CD4-positive, alpha-beta T cell treated with Interleukin-4 for 1 hour (primary cell): Measurements from ENCODE around the gene TJAP1.
"Not testable (repeated sequence)": the region's sequence is repeated elsewhere in the genome, so short reads cannot be mapped to it uniquely, and the experiment has no call there.

Experiments used
- DNase-seq, 2 donors: peaks; one replicate each; pipeline ENCODE4 v3.0.0-alpha.2; 2020 to 2022

Gene TJAP1

DNA sequence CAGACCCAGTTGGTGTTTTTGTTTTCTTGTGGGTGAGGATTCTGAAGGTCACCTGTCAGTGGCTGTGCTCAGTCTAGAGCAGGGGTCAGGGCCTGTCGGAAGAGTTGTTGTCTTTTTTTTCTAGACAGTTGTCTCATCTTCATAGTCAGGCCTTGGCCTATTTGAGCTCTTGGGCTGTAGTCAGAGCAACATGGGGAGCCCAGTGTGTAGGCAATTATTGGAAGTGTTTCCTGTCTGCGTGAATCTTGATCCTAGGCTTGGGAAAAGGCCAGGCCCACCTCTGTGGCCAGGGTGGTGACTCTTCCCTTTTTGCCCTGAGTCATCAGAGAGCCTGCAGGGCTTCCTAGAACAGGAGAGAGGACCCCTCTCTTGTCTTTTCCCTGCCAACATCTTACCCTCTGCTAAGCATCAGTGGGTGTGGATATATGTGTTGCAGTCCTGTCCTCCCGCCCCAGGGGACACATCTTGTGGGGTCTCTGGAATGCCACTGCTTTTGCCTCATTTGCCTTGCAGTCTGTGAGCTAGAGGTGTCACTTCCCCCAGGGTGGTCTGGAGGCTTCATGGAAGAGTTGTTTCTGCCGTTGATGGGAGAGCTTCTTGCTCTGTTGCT is 11.4 kb downstream of the TJAP1 start:
- no peak for DNase-seq

DNA sequence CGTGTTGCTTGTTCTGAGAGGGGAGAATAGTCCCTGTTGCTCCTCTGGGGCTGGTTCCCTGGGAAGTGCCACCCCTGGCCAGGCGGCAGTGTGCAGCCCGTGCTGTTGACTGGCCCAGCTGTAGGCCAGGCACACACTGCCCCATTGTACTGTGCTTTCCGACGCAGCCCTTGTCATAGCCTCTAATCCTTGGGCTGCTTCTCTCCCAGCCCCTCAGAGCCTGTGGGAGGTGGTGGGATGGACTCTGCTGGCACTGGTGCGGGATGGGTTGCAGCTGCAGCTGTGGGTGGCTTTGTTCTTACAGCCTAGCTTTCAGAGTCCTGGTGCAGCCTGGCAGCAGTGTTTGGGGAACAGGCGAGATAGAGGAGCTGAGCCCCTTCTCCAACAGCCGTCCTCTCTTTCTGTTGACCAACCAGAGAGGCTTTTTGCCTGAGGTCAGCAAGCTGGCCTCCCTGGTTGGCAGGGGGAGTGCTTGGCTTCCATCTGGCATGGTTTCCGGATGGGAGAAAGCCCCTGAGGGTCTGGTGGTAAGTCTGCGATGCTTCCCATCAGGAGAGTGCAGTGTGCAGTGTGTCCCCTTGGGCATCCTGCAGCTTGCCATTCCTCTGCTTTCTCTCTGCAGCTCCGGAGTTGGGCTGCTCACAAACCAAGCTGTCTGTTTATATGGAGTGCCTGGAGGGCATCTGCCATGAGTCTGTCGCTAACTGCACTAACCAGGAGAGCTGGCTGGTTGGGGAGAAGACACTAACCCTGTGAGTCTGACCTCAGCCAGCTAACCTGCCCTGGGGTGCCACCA is 12.1 kb downstream of the TJAP1 start:
- DNase-seq: no peak

DNA sequence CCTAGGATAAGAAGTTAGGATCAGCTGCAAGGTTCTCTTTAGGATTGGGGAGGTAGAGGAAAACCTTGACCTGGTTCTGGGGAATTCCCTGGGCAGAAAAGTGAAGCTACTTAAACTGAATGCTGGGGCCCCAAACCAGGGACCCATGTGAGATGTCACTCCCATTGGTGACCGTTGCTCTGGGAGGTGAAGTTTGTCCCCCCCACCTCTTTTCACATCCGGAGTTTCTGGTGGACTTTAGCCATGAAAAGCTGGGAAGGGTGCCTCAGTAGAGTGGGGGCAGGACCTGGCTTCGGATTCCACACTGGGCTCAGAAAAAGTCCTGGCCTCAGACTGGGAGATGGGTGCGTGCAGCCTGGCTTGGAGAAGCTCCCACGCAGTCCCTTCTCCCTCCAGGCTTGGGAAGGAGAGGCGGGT is 13.2 kb downstream of the TJAP1 start:
- DNase-seq: no peak

DNA sequence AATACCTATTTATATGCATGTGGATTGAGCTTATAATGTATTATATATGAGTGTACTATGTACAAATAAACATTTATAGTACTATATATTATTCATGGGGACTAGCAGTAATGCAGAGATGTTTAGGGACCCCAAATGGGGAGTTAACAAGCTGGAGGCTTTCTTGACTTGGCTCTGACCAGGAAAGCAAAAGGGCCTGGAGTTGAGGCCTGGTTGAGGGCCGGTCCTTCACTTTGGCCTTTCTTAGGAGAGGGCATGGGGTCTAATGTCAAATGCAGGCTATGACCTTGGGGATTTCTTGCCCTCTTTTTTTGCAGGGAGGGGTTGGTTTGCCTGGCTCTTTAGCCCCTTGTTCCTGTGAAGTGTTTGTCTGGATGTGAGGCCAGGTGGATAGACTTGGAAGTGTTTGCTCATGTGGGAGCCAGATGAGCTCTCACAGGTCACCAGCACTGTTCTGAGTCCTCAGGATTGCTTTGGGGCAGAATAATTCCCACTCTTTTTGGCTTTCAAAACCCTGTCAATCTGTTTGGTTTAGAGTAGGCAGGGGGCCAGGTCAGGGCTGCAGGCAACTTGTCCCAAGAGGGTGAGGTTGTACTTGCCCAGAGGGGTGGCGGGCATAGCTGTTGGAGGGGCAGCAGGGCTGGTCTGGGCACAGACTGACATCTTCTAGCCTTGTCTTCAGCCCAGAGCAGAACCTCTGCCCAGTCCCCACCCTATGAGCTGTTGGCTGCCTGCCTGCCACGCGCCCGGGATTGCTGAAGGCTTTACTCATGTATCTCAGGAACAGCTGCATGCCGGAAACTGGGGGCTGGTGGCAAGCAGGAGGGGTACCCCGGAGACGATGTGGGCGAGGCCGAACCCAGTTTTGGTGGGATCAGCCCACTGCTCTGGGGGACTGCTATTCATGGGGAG is 14.6 kb downstream of the TJAP1 start:
- no peak for DNase-seq

DNA sequence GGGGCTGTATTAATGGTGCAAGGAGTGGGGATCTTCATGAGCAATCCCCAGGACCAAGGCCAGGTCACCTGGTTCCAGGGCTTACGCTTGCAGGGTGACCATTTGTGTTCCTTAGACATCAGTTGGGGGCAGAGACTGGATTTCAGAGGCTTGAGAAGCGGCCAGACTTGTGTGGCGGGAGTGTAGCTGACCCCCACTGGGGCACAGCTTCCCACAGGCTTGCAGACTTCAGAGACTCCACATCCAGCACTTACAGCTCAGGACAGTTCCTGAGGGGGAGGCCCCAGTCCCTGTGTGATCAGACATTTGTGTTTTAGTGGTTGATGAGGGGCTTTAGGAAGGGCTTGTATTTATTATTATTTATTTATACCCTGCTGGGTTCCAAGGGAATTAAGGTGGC is 15.3 kb downstream of the TJAP1 start:
- DNase-seq: no peak

DNA sequence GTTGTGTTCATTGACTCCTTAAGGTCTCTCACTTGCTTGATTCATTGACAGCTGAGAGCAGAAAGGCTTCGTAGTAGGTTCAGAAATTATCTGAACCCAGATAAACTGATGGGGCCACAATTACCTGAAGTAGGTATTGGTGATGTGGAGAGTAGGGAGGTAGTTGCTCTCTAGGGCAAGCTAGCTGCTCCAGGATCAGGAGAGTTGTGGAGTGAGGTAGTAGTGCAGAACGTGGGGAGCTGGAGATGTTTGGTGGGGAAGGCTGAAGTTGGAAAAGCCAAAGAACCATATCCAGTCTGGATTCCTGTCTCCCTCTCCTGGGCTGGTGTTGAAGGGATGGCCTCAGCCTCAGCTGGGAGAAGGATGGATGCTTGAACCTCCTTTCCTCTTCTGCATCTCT is 15.9 kb downstream of the TJAP1 start:
- no peak for DNase-seq

DNA sequence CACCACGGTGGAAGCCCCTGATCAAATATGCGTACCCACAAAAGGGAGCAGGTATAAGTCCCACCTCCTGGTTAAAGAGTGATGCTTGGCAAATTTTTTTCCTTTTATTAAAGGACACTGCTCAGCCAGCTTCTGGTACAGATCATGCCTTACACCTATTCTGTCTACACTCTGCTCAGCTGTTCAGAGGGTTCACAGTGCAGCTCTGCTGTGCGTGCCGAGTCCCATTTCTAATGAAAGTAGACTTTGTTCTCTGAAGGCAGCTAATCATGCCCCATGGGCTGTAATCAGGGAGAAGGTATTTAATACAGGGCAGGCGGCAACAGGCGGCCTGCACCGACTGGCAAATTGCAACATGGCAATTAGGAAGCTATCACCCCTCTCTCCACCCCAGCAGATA is 16.5 kb downstream of the TJAP1 start:
- DNase-seq: no peak

DNA sequence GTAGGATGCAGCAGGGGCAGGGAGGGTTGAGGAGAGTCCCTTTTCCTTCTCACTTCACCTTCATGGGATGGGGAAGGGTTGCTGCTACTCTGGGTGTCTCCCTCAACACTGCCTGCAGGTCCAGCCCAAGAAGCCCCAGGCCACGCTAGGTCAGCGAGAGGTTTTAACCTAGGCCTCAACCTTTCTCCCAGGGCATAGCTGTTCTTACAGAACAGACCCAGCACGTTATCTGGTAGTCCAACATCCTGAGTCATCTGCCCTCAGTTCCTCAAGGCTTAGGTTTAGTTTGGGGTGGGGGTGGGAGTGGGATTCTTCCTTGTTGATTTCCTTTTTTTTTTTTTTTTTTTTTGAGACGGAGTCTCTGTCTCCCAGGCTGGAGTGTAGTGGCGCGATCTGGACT is 17.0 kb downstream of the TJAP1 start:
- no peak for DNase-seq

DNA sequence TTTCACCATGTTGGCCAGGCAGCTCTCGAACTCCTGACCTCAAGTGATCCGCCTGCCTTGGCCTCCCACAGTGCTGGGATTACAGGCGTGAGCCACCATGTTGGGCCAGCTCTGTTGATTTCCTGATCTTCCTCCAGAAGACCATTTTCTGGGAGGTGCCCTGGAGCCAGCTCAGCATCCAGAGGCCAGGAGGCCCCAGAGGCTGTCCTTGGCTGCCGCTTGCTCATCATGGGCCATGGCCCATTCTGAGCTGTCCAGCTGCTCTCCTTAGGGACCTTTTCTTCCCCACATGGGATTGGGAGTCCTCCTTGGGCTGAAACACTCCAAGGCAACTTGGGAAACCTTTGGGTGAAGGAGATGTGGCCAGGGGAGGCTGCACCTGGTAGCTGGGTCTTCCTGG is 17.4 kb downstream of the TJAP1 start:
- DNase-seq: no peak

DNA sequence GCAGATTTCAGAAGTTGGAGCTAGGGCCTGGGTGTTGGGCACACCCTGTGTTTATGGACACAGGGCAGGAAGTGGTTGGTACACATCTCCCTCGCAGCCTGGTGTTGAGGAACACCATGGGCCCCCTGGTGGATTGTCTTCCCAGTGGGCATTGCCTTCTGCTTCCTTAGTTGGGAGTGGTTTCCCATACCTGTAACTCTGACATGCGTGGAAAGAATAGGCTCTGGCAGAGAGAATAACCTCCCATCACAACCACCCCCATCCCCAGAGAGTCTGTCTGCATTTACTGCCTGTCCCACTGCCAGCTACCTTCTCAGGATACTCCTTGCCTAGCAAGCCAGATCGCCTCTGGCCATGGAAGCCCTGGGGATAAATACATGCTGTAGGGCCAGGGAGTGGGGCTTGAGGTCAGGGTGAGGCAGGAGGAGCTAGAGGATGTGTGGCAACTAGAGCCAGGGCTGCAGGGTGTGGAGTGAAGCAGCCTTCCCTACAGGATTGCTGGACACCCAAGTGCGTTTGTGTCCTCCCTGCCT is 18.1 kb downstream of the TJAP1 start:
- peak in 1 of 2 donors; percentile 47 for DNase-seq

DNA sequence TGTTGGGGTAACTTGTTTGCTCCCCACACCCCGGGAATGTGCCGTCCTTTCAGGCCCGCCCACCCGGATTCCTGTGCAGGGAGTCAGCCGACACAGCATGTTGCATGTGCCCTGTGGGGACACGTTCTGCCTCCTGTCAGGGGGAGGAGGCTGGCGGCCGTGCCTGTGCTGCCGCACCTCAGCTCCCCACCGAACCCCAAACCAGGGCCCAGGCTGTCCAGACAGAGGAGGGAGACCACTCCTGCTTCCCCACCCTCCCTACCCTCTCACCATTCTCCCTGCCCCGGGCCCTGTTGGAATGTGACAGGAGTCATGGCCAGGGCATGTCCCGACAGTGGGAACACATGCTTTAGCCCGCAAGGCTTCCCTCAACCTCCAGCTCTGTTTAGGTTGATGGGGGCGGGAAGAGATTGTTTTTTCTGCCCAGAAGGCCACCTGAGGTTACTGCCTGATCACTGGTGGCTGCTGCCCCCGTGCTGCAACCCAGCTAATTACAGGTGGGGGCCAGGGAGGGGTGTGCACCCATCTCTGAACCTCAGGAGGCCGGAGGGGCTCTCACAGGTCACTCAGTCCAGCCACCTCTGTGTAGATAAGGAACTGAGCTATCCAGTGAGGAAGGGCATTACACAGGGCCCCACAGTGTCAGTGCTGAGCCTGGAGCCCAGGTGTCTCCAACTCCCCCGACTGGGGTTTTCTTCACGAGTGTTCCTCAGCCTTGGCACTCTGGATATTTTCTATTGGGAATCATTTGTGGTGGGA is 19.2 kb downstream of the TJAP1 start:
- peak in 1 of 2 donors; percentile 31 for DNase-seq

DNA sequence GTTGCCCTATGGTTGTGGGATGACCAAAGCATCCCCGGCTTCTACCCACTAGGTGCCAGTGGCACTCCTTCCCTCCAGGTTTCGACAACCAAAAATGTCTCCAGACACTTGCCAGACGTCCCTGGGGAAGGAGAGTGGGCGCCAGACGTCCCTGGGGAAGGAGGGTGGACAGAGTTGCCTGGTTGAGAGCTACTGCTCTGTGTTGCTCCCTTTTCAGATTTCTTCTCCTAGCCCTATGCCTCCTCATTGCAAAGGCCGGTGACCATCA is 19.7 kb downstream of the TJAP1 start:
- DNase-seq: no peak

DNA sequence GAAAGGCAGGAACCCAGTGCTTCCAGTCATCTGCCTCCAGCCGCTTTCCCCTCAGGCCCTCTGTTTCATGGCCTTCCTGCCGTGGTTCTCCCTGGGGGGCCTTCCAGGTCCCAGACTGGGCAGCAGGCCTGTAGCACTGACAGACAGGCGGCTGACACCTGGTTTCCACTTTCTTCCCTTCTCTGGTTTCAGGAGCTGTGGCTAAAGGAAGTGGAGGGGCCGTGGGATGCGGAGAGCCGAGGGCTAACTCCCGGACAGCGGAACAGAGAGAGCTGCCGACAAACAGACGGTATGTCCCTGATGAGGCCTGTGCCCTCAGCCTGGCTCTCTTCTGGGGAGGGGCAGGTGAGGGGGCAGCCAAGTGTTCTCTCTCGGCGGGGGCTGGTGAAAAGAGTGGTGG is 20.3 kb downstream of the TJAP1 start:
- no peak for DNase-seq

DNA sequence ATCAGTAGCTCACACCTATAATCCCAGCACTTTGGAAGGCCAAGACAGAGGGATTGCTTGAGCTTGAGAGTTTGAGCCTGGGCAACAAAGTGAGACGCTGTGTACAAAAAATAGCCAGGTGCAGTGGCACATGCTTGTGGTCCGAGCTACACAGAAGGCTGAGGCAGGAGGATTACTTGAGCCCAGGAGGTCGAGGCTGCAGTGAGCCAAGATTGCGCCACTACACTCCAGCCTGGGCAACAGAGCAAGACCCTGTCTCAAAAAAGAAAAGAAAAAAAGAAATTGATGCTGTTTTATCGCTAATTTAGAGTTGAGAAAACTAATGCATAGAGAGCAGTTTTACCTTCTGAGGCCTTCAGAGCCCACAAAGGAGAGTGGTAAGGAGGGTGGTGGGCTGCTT is 20.9 kb downstream of the TJAP1 start:
- DNase-seq: not testable (repeated sequence)

DNA sequence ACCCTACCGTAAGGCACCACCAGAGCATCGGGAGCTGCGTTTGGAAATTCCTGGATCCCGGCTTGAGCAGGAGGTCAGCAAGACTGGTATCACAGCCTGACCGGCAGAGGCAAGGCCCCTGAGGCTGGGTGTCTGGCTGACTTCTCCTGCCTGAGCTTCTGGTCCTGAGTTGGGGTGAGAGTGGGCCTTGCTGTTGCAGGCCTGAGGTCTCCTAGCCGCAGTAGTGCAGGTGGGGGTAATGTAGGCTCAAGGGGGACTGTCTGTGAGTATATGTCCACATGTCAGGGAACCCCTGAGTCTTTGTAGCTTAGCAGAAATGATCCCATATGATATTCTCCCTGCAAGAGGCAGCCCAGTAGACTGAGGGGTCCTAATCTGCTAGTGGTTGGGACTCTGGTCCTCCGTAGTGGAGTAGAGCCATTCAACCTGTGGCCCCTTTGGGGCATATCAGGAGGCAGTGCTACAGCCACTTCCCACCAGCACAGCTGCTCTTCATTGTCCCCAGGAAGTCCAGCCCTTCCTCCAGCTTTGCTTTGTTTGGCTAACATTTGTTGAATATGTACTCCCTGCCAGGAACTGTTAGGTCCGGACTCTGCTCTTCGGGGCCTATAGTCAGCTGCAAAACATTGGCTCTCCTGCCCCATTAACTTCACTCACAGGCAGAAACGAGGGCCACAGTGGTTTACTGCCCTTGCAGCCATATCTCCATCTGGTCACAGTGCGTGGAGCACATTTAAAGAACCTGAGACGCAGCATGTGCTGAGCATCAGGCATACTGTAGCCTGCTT is 21.9 kb downstream of the TJAP1 start:
- no peak for DNase-seq

DNA sequence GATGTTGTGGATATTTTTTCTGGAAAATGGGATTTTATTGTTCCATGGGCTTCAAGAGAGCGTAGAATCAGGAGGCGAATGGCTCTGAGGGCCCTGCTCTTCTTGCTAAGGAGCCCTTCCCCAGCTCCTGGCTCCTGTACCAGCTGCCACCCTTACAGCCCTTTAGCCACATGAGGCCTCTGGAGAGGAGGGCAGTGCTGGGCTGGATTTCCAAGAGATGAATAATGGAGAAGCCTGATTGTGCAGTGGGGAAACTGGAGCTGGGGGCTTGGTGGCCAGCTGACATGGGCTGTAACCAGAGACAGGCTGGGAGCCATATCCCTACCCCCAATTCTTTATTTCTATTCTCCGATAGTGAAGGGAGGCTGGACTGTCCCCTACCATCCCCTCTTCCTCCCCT is 23.6 kb downstream of the TJAP1 start:
- no peak for DNase-seq

DNA sequence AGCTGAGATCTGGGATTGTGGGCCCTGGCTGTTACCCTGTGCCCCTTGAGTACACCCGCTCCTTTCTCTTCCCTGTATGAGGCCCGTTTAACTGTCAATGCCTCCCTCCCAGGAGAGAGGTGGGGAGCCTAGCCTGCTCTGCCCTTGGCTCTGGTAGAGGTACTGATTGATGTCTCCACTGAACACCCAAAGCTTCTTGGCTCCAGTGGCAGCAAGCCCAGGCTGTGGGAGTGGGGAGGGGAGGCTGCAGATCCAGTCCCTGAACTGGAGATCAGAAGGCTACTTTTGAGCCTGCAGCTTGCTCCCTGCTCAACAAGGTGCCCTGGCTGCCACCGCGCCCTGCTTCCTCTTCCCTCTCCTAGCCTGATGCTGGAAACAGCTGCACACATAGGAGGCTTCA is 25.3 kb downstream of the TJAP1 start:
- no peak for DNase-seq

DNA sequence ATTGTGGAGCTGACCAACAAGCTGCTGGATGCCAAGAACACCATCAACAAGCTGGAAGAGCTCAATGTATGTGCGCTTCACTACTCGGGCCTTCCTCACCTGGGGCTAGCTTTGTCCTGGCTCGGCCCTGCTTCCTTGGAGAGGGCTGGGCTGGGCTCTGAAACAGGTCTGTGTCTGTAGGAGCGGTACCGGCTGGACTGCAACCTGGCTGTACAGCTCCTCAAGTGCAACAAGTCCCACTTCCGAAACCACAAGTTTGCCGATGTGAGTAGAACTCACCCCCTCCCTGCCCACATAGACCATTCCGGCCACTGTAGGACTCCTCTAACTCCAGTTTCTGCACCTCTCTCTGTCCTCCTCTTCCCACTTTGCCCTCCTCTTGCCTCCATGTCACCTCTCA is 26.1 kb downstream of the TJAP1 start:
- no peak for DNase-seq

DNA sequence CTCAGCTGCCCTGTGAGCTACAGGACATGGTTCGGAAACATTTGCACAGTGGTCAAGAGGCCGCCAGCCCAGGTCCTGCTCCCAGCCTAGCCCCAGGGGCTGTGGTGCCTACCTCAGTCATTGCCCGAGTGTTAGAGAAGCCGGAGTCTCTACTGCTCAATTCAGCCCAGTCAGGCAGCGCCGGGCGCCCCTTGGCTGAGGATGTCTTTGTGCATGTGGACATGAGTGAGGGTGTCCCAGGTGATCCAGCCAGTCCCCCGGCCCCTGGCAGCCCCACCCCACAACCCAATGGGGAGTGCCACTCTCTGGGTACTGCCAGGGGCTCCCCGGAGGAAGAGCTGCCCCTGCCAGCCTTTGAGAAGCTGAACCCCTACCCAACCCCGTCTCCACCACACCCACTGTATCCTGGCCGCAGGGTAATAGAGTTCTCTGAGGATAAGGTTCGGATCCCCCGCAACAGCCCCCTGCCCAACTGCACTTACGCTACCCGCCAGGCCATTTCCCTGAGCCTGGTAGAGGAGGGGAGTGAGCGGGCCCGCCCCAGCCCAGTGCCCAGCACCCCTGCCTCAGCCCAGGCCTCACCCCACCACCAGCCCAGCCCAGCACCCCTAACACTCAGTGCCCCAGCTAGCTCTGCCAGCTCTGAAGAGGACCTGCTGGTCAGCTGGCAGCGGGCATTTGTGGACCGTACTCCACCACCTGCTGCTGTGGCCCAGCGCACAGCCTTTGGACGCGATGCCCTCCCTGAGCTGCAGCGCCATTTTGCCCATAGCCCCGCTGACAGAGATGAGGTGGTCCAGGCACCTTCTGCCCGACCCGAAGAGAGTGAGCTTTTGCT is 27.6 kb downstream of the TJAP1 start:
- no peak for DNase-seq

DNA sequence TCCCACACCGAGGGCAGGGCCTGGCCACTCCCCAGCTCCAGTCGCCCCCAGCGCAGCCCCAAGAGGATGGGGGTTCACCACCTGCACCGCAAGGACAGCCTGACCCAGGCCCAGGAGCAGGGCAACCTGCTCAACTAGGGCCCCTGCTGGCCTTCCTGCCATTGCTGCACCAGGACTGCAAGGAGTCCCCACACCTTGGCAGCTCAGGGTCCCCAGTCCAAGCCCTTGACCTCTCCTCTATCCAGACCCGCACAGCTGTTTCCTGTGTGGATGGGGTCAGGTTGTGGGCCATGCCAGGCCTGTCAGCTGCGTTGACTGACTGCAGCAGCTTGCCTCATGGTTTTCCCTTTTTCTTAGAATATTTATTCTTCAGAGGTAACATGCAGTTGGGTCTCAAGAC is 28.3 kb downstream of the TJAP1 start:
- DNase-seq: no peak

DNA sequence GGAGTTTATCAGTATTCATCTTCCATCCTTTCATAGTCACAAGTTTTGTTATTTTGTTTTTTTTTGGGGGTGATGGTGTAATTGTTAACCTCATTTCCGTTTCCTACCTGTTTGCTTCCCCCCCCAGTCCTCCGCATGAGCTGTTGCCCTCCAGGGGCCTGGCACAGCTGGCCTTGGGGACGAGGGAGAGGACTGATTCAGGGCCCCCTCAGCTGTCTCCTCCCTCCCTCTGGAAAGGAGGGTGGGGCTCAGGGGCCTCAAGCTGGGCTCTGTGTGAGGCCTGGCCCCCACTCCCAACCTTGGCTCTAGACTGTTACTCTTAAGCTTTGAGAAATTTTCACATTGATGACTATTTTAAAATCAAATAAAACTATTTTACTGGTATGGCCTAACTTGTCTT is 28.8 kb downstream of the TJAP1 start:
- peak in 1 of 2 donors; percentile 9 for DNase-seq
